ENCODE results near the gene SLC4A2.

The SLC4A2 gene

DNA sequence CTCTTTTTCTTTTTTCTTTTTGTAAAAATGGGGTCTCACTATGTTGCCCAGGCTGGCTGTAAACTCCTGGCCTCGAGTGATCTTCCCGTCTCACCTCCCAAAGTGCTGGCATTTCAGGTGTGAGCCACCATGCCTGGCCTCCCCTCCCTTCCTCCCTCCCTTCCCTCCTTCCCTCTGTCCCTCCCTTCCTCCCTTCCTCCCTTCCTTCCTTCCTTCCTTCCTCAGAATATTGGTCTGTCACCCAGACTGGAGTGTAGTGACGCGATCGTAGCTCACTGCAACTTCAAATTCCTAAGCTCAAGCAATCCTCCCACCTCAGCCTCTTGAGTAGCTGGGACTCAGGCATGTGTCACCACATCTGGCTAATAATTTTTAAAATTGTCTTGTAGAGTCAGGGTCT is 35.3 kb downstream of the SLC4A2 start:
- in situ Hi-C loops (cut with HindIII; ENCODE audit: low sequenced_read_pairs) = no loop called here
- H3K4me3 ChIP-seq (ENCODE audit: low read depth, low read length) = no peak overlapping the region
- no peak for DNase-seq (ENCODE audit: low read depth)
- TF ChIP-seq, protein P1, sequence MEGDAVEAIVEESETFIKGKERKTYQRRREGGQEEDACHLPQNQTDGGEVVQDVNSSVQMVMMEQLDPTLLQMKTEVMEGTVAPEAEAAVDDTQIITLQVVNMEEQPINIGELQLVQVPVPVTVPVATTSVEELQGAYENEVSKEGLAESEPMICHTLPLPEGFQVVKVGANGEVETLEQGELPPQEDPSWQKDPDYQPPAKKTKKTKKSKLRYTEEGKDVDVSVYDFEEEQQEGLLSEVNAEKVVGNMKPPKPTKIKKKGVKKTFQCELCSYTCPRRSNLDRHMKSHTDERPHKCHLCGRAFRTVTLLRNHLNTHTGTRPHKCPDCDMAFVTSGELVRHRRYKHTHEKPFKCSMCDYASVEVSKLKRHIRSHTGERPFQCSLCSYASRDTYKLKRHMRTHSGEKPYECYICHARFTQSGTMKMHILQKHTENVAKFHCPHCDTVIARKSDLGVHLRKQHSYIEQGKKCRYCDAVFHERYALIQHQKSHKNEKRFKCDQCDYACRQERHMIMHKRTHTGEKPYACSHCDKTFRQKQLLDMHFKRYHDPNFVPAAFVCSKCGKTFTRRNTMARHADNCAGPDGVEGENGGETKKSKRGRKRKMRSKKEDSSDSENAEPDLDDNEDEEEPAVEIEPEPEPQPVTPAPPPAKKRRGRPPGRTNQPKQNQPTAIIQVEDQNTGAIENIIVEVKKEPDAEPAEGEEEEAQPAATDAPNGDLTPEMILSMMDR (IDR thresholded peaks at IDR 0.05; ENCODE audit: low read depth, low read length, missing control alignments) = no peak

DNA sequence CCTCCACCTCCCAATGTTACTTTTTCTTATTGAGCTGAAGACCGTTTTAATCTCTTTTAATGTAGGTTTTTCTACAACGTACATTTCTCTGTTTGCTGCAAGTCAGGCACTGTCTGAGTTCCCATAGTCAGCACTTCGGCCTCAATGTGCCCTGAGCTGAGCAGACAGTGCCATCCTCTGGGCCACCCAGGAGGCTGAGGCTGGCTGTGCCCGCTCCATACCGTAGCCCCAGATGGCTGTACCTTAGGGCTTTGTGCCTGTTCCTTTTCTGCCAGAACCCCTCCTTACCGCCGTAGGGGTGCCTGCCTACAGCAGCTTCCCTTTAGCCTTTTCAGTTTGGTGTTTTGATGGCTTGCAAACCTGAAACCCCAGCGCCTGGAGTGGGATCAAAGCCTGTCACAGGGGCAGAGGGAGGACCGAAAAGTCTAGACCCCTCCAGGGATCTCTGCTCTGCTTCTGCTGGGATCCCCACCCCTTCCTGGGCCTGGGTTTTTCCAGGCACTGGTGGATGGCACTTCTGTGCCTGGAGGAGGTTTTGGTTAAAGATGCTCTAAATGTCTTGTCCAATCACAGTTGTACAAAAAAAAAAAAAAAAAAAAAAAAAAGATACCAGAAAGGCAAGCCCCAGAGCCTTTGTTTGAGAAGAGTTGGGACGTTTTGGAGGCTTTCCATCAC is 35.9 kb downstream of the SLC4A2 start:
- no peak for DNase-seq (ENCODE audit: low read depth)
- TF ChIP-seq, protein P1 (IDR thresholded peaks at IDR 0.05; ENCODE audit: low read depth, low read length, missing control alignments) = no peak
- in situ Hi-C loops (cut with HindIII; ENCODE audit: low sequenced_read_pairs) = no loop called here
- no peak overlapping the region for H3K4me3 ChIP-seq (ENCODE audit: low read depth, low read length)

DNA sequence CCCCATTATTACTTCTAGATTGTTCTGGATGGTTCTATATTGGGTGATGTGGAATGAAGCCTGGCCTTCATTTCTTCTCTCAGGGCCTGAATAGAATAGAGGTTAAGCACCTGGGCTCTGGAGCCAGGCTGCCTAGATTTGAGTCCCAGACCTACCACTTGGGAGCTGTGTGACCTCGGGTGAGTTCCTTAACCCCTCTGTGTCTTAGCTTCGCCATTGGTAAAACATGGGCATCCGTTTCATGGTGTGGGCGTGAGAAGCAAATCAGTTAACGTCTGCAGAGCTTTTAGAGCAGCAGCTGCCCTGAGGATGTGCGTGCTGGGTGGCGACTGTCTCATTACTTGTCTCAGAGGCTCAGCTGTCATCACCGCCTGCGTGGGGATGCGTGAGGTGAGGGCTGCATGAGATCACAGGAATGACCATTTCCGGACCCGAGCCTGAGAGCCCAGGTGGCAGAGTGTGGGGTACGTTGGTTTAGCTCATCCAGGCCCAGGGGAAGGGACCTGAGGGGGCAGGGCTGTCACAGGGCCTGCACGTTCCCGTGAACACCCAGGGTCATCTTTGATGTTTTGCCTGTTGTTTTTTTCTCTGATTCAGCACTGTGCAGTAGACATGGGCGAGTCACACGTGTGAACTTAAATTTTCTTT is 36.6 kb downstream of the SLC4A2 start:
- no peak overlapping the region for H3K4me3 ChIP-seq (ENCODE audit: low read depth, low read length)
- DNase-seq (ENCODE audit: low read depth) = no peak
- in situ Hi-C loops (cut with HindIII; ENCODE audit: low sequenced_read_pairs) = no loop called here
- TF ChIP-seq, protein P1 (IDR thresholded peaks at IDR 0.05; ENCODE audit: low read depth, low read length, missing control alignments) = no peak

DNA sequence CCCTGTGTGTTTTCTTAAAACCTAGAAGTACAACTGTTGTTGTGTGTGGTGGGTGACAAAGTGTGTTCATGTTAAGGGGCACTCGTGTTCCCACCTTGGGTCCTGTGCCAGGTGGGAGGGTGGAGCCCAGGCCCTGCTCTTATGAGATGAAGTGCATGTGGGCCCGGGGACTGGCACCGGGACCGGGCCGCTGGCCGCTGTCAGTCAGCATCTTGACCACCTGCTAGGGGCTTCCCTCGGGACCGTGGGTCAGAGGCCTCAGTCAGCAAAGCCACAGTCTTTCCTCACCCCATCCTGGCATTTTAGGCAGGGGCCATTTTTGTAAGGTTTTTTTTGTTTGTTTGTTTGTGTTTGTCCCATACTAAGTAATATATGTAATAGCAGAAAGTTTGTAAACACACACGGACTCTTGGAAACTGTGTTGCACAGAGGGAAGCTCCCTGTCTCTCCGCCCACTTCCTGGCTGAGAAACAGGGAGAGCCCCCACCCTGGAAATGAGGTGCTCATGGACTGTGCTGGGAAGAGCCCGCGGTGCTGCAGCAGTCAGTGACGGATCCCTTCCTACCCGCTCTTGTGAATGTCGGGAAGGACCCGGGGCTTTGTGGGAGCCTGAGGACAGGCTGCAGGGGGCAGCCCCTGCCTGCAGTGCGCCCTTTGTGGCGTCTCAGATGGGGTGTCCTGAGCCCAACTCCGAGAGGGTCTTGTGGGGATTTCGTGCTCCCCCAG is 40.3 kb downstream of the SLC4A2 start:
- in situ Hi-C loops (cut with HindIII; ENCODE audit: low sequenced_read_pairs) = no loop called here
- no peak overlapping the region for H3K4me3 ChIP-seq (ENCODE audit: low read depth, low read length)
- TF ChIP-seq, protein P1 (IDR thresholded peaks at IDR 0.05; ENCODE audit: low read depth, low read length, missing control alignments) = no peak
- no peak for DNase-seq (ENCODE audit: low read depth)

DNA sequence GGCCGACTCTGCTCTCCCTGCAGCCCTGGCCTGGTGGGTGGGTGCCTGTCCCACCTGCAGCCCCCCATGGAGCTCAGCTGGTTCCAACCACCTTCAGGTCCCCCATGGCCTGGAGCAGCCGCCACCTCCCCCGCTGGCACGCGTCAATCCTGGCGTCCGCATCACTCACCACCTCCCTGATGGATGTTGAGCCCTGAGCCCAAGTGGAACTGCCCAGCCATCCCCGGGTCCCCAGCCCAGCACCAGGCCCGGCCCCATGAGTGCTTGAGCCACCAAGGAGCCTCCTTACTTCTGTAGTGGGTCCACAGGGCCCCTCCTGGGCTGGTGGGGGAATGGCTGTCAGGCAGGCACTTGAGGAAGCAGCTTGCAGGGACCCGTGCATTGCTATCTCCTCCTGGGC is 41.5 kb downstream of the SLC4A2 start:
- H3K4me3 ChIP-seq (ENCODE audit: low read depth, low read length) = no peak overlapping the region
- no peak for DNase-seq (ENCODE audit: low read depth)
- in situ Hi-C loops (cut with HindIII; ENCODE audit: low sequenced_read_pairs) = no loop called here
- TF ChIP-seq, protein P1 (IDR thresholded peaks at IDR 0.05; ENCODE audit: low read depth, low read length, missing control alignments) = no peak

DNA sequence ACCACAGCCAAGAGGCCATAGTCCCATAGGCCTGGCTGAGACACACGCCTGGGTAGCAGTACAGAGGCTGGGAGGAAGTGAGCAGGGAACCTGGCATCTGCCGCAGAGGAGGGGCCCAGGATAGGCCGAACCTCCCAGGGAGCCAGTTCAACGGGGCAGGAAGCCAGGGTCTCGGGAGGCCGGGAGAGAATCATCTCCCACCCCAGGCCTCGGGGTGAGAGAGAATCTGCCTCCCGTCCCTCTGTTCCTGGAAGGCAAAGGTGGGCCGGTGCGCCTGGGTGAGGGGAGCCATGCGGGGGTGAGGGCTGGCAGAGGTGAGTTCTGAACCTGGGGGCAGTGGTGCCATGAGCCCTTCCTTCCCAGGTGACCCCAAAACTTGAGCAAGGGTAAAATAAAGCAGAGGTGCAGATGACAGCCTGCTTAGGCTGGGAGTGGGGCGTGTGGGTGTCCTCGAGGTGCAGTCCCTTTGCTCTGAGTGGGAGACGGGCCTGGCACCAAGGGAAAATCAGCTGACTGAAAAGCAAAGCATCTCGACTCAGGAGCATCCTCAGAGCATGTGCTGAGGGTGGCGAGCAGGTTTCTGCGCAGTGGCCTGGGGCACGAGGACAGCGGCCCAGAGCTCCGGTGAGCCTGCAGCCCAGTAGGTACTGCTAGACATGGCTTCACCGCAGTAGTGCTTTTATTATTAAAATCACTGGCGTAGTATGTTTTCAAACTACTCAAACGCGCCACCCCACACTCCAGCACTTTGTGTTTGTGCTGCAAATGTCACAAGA is 42.4 kb downstream of the SLC4A2 start:
- no peak for DNase-seq (ENCODE audit: low read depth)
- no peak overlapping the region for H3K4me3 ChIP-seq (ENCODE audit: low read depth, low read length)
- in situ Hi-C loops (cut with HindIII; ENCODE audit: low sequenced_read_pairs) = no loop called here
- TF ChIP-seq, protein P1 (IDR thresholded peaks at IDR 0.05; ENCODE audit: low read depth, low read length, missing control alignments) = no peak
